HTERT RPE-1 (cell line): ENCODE measurements around the gene FN1.

Source experiments
- in situ Hi-C: fragments of 300-500 bp; cut with MboI; formaldehyde crosslinking; loops from 4 replicates; pipeline ENCODE4 v1.14.3; 2020; ENCODE audit warnings: low sequenced_read_pairs

The FN1 gene

DNA sequence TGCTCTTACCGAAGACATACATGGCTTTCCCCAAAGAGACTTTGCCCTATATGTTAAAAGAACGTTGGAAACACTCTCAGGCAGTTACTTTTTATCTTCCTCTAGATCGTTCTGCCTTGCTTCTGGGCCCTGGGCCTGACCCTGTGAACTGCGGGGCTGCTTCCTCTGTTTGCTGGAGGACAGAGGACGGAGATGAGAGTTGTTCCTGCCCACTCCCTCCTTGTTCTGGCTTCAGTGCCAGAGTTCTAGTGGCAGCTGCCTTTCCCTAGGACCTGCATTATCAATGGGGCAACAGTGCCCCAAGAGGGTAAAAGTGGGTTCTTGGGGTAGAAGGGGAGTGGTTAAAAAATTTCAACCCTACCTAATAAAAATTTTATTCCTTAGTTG, 6.5 kb upstream of the FN1 start:
- in situ Hi-C loops, result no loop called here

DNA sequence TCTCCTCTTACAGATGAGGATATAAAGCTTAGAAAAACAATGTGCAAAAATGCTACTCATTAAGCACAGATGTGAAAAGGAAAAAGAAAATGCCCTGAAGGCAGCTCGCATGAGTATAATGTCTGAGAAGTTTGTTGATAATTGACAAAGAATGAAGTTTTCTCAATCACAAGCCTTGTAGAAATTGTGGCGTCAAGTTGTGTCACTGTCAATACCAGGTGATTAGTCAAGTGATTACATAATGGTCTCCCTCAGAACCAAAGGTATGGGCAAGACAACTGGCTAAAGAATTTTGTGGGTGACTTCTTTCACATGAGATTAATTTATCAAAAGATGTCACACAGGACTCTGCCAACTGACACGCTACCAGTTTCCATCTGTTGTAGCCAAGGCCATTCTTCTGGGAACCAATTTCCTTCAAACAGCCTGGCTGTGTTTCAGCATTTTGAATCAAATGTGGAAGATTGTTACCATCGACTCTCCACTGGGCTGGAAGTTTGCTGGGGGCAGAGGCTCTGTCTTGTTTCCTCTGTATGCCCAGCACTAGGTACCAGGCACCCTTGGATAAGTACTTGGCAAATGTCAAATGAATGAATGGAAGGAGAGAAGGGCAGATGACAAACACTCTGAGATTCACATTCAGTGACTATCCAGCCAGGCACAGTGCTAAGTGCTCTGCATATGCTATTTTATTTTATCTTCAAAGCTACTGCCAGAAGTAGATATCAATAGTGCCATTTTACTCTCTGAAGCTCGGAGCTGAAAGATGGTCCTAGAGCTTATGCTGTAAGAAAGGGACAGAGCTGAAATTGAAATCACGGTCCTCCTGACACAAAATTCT, 5.9 kb upstream of the FN1 start:
- in situ Hi-C loops, result no loop called here

DNA sequence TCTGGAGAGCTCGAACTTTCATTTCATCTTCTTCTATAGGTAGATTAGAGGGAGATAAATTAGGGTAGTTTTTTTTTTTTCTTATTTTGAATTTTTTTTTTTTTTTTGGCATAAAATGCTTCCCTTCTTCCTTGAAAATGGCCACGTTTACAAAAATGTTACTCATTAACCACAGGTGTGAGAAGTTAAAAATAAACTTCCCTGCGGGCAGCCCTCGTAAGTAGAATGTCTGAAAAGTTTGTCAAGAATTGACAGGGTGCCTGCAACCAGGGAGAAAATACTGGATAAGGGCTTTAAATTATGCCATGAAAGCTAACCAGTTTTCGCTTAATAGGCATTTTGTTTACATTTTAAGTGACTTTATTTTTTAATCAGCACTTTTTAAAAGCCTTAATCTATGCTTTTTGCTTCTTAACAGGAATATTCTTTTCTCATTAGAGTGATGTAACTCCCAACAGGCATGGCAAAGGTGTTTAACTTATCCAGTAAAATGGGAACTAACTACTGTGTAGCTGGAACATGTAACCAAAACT, 4.2 kb upstream of the FN1 start:
- in situ Hi-C loops, result no loop called here

DNA sequence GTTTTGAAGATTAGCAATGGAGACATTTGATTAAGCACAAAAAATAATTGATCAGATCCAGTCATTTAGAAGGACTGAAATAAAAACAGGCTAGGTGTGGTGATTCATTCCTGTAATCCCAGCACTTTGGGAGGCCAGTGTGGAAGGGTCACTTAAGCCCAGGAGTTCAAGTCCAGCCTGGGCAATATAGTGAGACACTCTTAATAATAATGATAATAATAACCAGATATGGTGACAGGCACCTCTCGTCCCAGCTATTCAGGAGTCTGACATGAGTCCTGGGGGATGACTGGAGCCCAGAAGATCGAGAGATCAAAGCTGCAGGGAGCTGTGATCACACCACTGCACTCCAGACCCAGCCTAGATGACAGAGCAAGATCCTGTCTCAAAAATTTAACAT, 3.5 kb upstream of the FN1 start:
- in situ Hi-C loops, result no loop called here

DNA sequence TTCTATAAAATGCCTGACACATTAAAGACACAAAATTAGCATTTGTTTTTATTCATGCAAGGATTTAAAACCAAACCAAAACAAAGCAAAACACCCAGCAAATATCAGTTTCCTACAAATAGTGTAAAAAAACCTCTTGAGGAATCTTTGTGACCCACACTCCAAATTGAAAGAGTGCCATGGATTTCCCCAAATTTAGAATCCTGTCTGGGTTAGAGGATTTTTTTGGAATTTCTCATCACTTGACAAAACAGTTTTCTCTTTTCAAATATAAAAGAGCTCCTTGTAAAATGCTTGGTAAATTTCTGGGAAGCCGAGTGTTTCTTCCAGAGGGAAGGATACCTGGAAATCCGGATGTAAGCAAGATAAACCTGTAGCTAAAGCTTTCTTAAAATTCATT, 1.7 kb upstream of the FN1 start:
- in situ Hi-C loops, result no loop called here

DNA sequence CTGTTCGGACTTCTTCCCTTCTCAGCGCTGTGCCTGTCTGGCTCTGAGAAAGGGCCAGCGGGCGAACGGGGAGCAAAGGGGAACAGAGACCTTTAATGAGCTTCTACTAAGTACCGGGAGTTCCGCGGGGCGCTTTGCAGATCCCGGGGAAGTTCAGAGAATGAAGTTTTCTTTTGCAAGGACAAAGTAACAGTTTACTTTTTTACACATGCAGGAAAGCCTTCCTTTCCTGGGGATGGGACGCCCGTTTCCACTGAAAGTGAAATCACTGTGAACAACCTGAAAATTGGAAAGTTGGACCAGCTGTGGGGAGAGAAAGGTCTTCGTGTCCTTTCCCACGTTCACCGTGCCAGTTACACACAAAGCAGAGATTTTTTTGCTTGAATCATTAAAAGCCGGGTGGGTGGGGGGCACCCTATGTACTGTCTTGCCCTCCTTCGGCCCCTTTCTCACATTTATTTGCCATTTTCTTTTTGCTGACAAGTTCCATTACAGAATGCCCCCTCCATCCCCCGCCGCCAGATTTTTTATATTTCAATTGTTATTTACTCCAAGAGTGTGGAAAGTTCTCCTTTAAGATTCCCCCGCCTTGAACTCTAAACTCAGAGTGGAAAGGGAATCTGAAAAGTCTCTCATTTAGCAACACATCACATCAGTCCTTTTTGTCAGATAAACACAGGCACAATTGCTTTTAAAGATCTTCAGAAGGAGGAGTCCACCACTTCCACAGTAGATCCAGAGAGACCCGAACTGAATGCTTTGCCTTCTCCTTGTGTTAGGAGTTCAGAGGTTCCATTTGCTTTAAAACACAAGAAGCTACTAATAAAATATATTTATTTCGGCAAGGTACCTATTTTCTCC, 1.1 kb upstream of the FN1 start:
- in situ Hi-C loops, result no loop called here

DNA sequence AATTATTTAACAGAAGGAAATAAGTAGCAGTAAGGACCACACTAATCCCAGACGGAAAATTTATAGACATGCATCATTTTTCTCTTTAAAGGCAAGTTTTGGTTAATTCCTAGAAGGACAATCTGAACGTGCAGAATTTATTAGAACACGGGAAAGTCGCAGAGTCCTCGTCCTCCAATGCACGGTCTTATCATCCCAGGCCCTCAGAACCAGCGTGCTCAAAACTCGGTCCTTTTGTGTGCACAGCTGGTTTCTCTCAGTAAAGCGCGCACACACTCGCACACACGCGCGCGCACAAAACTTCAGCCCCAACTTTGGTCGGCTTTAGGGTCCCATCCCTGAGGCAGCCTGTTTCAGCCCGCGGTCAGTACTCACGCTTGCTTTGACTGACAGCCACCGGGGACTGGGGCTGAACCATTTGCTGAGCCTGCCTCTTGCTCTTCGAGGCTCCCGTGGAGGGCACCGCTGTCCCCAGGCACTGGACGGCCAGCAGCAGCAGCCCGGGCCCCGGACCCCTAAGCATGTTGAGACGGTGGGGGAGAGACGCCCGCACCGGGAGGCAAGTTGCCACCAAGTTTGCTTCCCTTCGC, 493 bp downstream of the FN1 start:
- in situ Hi-C loops, result no loop called here

DNA sequence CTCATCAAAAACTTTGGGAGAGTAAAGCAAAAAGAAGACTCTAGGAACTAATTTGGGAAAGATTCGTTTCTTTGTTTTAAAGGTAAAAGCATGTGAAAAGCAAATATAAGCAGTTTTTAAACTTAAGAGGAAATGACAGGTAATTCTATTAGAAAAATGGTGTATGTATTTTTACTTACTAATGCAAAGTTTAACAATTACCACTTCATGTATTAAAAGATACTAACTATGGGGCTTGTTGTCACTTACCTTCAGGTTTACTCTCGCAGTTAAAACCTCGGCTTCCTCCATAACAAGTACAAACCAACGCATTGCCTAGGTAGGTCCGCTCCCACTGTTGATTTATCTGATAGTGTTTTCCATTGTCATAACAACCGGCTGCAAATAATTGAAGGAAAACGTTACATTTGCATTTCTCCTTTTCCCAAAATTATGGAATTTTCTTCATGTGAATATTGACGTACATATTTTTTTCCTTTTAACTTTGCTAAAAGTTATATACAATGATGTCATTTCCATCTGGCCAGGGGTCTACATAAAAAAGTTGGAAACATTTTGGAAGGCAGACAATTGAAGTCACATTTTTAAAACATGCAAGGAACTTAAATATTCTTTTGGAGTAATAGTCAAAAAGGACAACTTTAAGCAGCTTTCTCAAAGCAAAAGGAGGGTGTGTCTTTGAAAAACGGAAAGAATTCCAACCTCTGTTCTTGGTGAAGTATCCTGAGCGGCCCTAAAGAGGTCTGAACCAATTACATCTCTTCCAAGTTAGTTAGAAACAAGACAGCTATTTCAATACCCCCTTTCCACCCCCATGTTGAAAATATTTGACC, 1.2 kb downstream of the FN1 start:
- in situ Hi-C loops, result no loop called here

DNA sequence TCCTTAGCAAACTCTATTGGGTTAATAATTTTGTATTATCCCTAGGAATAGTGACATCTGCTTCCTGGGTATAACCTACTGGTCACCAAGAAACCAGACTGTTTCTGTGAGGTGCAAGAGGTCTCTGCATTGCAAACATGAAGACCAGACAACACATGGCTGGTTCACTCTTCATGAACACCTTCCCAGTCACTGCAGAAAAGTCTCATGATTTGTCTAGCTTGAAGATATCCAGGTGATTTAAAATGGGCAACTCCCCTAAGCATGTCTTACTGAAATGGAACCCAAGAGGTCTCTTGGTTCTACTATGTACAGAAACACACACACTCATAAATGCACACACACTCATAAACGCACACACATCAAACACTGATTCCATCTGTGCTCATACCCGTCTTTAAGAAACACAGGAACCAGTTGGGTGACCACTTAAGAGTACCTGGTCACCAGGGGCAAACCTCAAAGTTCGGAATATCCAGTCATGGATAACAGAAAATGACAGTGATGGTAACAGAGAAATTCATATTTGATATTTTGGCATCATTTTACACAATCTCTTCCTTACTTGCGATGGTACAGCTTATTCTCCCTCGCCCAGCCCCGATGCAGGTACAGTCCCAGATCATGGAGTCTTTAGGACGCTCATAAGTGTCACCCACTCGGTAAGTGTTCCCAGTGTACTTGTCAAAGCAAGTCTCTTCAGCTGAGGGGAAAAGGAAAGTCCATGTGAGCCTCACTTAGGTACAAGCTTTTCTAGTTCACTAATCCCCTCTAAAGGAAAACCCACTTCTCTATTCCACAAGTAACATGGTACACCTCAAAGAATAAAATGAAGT, 2.9 kb downstream of the FN1 start:
- in situ Hi-C loops, result no loop called here

DNA sequence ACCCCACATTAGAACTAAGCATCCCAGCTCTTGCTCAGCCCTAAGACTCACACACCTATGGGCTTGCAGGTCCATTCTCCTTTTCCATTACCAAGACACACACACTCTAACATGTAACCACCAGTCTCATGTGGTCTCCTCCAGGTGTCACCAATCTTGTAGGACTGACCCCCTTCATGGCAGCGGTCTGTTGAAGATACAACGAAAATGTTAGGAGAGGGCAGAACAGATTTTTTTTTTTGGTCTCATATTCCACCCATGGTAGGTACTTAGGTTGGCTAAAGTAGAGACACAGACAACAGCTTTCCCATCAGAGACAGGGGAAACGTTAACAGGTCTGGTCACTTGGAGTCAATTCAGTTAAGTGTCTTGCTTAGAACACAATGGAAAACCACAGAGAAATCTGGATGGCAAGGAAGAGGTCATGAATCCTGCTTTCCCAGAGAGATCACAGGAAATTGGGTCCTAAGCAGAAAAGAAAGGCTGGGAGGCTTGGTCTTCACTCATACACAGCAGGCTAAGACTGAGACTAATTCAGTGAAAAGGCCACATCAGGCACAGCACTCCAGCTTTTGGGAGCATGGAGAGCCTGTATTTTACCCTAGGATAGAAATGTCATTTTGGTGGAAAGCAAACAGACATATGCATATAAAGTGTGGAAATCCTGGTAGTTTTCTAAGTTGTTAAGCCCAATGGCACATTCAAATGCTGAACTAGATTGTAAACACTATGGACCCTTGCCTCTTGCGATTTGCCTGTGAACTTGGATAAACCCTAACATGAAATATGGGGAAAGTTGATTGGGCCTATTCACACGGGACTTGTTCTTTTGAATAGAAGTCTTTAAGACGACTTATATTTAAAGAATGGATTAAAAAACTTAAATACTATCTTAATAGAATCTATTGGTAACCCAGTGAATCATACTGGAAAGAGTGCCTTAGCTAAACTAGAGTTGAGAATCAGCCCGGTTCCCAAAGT, 3.8 kb downstream of the FN1 start:
- in situ Hi-C loops, result no loop called here

DNA sequence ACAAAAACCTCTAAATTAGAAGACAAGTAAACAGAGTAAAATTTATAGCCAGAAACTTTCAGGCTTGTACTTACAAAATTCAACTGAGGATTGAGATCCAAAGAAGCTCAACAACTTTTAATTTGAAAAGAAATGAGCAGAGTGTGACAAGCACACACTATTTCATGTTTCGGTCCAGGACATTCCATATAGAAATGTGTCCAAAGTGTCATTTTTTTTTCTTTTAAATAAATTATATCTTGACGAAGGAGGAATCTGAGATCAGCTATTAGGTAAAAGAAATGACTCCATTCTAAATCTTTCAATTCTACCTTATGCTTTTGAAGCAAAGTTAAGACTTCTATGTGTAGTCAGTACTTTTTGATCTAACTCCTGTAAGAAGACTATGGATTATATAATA, 4.6 kb downstream of the FN1 start:
- in situ Hi-C loops, result no loop called here

DNA sequence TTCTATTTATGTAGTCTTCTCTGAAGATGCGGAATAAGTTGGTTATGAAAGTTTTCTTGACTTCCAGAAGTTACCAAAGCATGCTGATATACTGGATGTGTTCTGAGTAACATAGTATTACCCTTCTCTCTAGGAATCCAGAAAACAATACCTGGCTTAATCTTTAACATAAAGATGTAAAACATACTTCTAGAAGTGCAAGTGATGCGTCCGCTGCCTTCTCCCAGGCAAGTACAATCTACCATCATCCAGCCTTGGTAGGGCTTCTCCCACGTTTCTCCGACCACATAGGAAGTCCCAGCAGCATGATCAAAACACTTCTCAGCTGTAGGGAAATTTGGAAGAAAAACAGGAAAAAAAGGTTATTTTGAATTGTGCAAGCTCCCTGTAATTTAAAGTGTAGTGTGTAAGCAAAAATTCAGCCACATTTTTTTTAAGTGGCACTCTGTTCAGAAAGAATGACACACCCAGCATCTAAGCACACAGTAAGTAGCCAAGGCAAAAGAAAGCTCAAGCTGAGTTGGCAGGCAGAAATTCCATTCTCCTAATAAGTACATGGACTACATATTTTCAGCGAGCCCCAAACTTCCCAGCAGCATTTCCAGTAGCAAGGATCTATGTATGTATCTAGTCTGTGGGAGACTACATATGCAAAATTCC, 5.2 kb downstream of the FN1 start:
- in situ Hi-C loops, result no loop called here

DNA sequence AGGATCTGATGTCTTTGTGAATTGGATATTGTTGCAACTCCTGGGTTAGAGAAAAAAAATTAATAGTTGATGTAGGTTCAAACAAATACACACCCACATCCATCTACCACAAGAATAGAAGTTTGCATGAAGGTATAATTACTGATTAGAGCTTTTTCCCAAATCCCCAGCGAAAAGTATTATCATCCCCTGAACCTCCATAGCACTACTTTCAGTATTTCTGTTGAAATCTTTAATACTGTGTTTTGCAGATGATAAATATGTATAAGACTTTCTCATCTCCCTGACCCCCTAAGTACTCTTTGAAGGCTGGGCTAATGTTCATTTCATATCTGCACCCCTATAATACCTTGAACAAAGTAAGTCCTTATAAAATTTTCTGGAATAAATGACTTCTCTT, 6.4 kb downstream of the FN1 start:
- in situ Hi-C loops, result no loop called here

DNA sequence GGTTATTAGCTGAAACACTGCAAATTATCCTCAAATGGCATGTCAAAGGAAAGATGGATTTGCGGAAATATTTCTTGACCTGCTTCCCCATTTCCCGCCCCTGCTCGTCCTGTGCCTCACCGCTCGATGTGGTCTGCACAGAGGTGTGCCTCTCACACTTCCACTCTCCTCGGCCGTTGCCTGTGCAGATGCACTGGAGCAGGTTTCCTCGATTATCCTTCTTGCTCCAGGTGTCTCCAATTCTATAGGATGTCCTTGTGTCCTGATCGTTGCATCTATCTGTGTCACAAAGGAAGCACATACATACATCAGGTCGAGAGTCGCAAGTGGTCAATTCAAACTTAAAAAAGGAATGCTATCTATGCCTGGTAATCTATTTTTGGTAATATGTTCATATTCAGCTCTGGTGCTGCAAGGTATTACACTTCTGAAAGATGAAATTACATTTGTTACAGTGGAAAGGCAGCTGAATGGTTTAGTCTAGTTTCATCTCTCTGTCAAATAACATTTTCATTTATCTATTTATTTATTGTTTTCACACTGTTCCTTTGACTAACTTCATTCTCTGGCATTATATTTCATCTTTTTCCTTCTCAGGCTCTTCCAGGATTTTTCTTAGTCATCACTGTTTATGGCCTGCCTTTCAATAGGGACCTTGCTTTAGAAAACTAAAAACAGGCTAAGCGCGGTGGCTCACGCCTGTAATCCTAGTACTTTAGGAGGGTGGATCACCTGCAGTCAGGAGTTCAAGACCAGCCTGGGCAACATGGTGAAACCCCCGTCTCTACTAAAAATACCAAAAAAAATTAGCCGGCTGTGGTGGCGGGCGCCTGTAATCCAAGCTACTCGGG, 7.6 kb downstream of the FN1 start:
- in situ Hi-C loops, result no loop called here

DNA sequence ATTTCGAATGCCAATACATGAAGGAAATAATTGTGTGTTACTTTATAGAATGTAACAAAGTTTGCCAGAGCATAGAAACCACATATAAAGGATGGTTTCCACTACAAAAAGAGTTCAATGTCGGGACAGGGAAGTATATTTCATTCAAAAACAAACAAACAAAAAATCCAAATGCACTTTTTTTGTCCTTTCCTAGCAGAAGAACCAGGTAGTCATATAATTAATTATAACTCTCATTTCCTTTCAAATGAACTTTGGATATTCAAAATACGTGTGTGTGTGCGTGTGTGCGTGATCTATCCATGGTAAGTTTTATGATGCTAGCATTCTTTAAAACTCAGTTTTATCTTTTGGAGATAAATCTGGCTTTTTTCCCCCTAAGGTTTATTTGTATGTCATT, 8.3 kb downstream of the FN1 start:
- in situ Hi-C loops, result no loop called here

DNA sequence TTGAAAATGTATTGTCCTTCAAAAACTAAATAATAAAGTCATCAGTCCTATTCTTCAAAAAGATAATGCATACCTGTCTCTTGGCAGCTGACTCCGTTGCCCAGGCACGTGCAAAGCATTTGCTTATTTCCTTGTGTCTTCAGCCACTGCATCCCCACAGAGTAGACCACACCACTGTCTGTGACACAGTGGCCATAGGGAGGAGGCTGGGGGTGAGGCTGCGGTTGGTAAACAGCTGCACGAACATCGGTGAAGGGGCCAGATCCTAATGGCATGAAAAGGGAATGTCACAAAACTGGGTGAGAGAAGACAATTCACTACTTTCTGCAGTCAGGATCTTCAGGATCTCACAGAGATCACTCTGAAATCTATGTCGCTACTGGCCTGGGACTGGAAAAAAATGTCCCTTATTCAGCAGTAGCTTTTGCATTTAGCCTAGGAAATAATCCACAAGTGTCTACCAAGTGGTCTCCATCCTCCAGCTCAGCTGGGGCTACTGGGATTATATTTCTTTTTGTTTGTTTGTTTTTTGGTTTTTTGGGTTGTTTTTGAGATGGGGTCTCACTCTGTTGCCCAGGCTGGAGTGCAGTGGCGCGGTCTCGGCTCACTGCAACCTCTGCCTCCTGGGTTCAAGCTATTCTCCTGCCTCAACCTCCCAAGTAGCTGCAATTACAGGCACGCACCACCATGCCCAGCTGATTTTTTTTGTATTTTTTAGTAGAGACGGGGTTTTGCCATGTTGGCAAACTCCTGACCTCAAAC, 10.7 kb downstream of the FN1 start:
- in situ Hi-C loops, result no loop called here
